ENCODE results near the gene SP1.

- TF ChIP-seq ZNF274 (IDR thresholded peaks at IDR 0.05; ENCODE audit: low read depth, low read length) (no peak), YY1 (IDR thresholded peaks at IDR 0.05; ENCODE audit: insufficient read depth, insufficient read length) (no peak)
Measured at GRCh38 chr12:53378222-53378621, 1.8 kb upstream of the SP1 start.

All from NT2/D1 (cell line).